ENCODE measurements around the gene FABP7. TPM values are rescaled to one million over a fixed set of nuclear protein-coding genes. Genes with fewer than 3 reads are reported as not detected.
A peak's percentile ranks its signal among the peaks of the same experiment; 100 is the strongest.

Gene FABP7
- total RNA-seq, 2 donors from 2014 or later = not detected

- H3K4me3 Mint-ChIP-seq = no peak overlapping the region
- no peak for ATAC-seq
- peaks cover 4% of the 10 kb centered on the region for H3K9me3 Mint-ChIP-seq
- no peaks in the 10 kb centered on the region for H3K36me3 Mint-ChIP-seq
- peaks cover 28 to 31% of the 10 kb centered on the region in 2 donors for H3K27me3 Mint-ChIP-seq
- H3K4me1 Mint-ChIP-seq (ENCODE audit: low read depth in 2 of 2) = no peaks in the 10 kb centered on the region
- DNase-seq (ENCODE audit: low spot score) = no peak
- H3K27ac Mint-ChIP-seq = no peak overlapping the region
These were observed 3.5 kb upstream of the FABP7 start for GRCh38 chr6:122775975-122776374.

- no peaks in the 10 kb centered on the region for H3K4me1 Mint-ChIP-seq (ENCODE audit: low read depth in 2 of 2)
- ATAC-seq (no peak), DNase-seq (ENCODE audit: low spot score) (no peak)
- peaks cover 4% of the 10 kb centered on the region for H3K9me3 Mint-ChIP-seq
- H3K4me3 Mint-ChIP-seq = no peak overlapping the region
- no peaks in the 10 kb centered on the region for H3K36me3 Mint-ChIP-seq
- peaks cover 31 to 33% of the 10 kb centered on the region in 2 donors for H3K27me3 Mint-ChIP-seq
- H3K27ac Mint-ChIP-seq = no peak overlapping the region
These were observed 1.2 kb upstream of the FABP7 start for GRCh38 chr6:122778302-122778701.

GRCh38 chr6:122778985-122779661, 393 bp upstream of the FABP7 start:
- Mint-ChIP-seq H3K27me3 (peaks cover 31 to 33% of the 10 kb centered on the region in 2 donors), H3K4me1 (ENCODE audit: low read depth in 2 of 2) (no peaks in the 10 kb centered on the region), H3K36me3 (no peaks in the 10 kb centered on the region), H3K27ac (no peak overlapping the region), H3K4me3 (no peak overlapping the region), H3K9me3 (peaks cover 4% of the 10 kb centered on the region)
- DNase-seq (ENCODE audit: low spot score) = no peak
- no peak for ATAC-seq

GRCh38 chr6:122780114-122780513, 598 bp downstream of the FABP7 start:
- Mint-ChIP-seq H3K4me3 (no peak overlapping the region), H3K9me3 (peaks cover 4% of the 10 kb centered on the region), H3K36me3 (no peaks in the 10 kb centered on the region), H3K27me3 (peaks cover 26 to 31% of the 10 kb centered on the region in 2 donors), H3K27ac (no peak overlapping the region), H3K4me1 (ENCODE audit: low read depth in 2 of 2) (no peaks in the 10 kb centered on the region)
- ATAC-seq = no peak
- DNase-seq (ENCODE audit: low spot score) = no peak

GRCh38 chr6:122781716-122782115, 2.2 kb downstream of the FABP7 start:
- DNase-seq (ENCODE audit: low spot score) (no peak), ATAC-seq (no peak)
- Mint-ChIP-seq H3K9me3 (no peaks in the 10 kb centered on the region), H3K27me3 (peaks cover 11 to 26% of the 10 kb centered on the region in 2 donors), H3K4me3 (no peak overlapping the region), H3K36me3 (no peaks in the 10 kb centered on the region), H3K4me1 (ENCODE audit: low read depth in 2 of 2) (no peaks in the 10 kb centered on the region), H3K27ac (no peak overlapping the region)

GRCh38 chr6:122783401-122783800, 3.9 kb downstream of the FABP7 start:
- no peak overlapping the region for H3K27ac Mint-ChIP-seq
- no peak overlapping the region for H3K4me3 Mint-ChIP-seq
- no peaks in the 10 kb centered on the region for H3K4me1 Mint-ChIP-seq (ENCODE audit: low read depth in 2 of 2)
- ATAC-seq (no peak), DNase-seq (ENCODE audit: low spot score) (no peak)
- H3K36me3 Mint-ChIP-seq = no peaks in the 10 kb centered on the region
- no peaks in the 10 kb centered on the region for H3K9me3 Mint-ChIP-seq
- peaks cover 11 to 31% of the 10 kb centered on the region in 2 donors for H3K27me3 Mint-ChIP-seq

- DNase-seq (ENCODE audit: low spot score) (no peak), ATAC-seq (no peak)
- no peak overlapping the region for H3K4me3 Mint-ChIP-seq
- H3K9me3 Mint-ChIP-seq = no peaks in the 10 kb centered on the region
- H3K36me3 Mint-ChIP-seq = peaks cover 4% of the 10 kb centered on the region
- H3K4me1 Mint-ChIP-seq (ENCODE audit: low read depth in 2 of 2) = peaks cover 7 to 12% of the 10 kb centered on the region in 2 donors
- H3K27me3 Mint-ChIP-seq = peaks cover 26 to 32% of the 10 kb centered on the region in 2 donors
- no peak overlapping the region for H3K27ac Mint-ChIP-seq
These were observed 6.4 kb downstream of the FABP7 start for GRCh38 chr6:122785891-122786290.

GRCh38 chr6:122787721-122788120, 8.2 kb downstream of the FABP7 start:
- Mint-ChIP-seq H3K4me1 (ENCODE audit: low read depth in 2 of 2) (peaks cover 10 to 15% of the 10 kb centered on the region in 2 donors), H3K4me3 (no peak overlapping the region)

GRCh38 chr6:122788208-122788607, 8.7 kb downstream of the FABP7 start:
- Mint-ChIP-seq H3K4me3 (no peak overlapping the region), H3K27me3 (peaks cover 29 to 33% of the 10 kb centered on the region in 2 donors), H3K27ac (no peak overlapping the region), H3K36me3 (peaks cover 4% of the 10 kb centered on the region), H3K4me1 (ENCODE audit: low read depth in 2 of 2) (peaks cover 10 to 15% of the 10 kb centered on the region in 2 donors), H3K9me3 (no peaks in the 10 kb centered on the region)
- DNase-seq (ENCODE audit: low spot score) (no peak), ATAC-seq (no peak)

More at GRCh38 chr6:122787721-122788120, 8.2 kb downstream of the FABP7 start:
- Mint-ChIP-seq H3K36me3 (peaks cover 4% of the 10 kb centered on the region), H3K27me3 (peaks cover 28 to 29% of the 10 kb centered on the region in 2 donors), H3K27ac (no peak overlapping the region), H3K9me3 (no peaks in the 10 kb centered on the region)
- DNase-seq (ENCODE audit: low spot score) (no peak), ATAC-seq (no peak)

- H3K4me3 Mint-ChIP-seq = peak overlapping the region; percentile 91
- DNase-seq (ENCODE audit: low spot score) (no peak), ATAC-seq (no peak)
- peaks cover 29 to 38% of the 10 kb centered on the region in 2 donors for H3K27me3 Mint-ChIP-seq
- H3K9me3 Mint-ChIP-seq = no peaks in the 10 kb centered on the region
- H3K36me3 Mint-ChIP-seq = peaks cover 4% of the 10 kb centered on the region
- H3K4me1 Mint-ChIP-seq (ENCODE audit: low read depth in 2 of 2) = peaks cover 10 to 15% of the 10 kb centered on the region in 2 donors
- peak overlapping the region in 1 of 2 donors; percentile 41 for H3K27ac Mint-ChIP-seq
These were observed 9.2 kb downstream of the FABP7 start for GRCh38 chr6:122788663-122789181.

GRCh38 chr6:122789182-122790027, 9.9 kb downstream of the FABP7 start, which contains the start of gene SMPDL3A:
Gene SMPDL3A, plus strand, starts transcription at chr6:122789258. Its CDS starts 89 bp downstream, at chr6:122789347.
- DNase-seq (ENCODE audit: low spot score) (peak; percentile 61), ATAC-seq (peak; percentile 81 to 84)
- peaks cover 10 to 15% of the 10 kb centered on the region in 2 donors for H3K4me1 Mint-ChIP-seq (ENCODE audit: low read depth in 2 of 2)
- H3K27ac Mint-ChIP-seq = peak within 1 kb of the TSS; percentile 41 to 69
- peaks cover 29 to 38% of the 10 kb centered on the region in 2 donors for H3K27me3 Mint-ChIP-seq
- H3K36me3 Mint-ChIP-seq = peaks cover 4% of the 10 kb centered on the region
- no peaks in the 10 kb centered on the region for H3K9me3 Mint-ChIP-seq
- H3K4me3 Mint-ChIP-seq = peak within 1 kb of the TSS; percentile 91

GRCh38 chr6:122790028-122790422, 10.5 kb downstream of the FABP7 start:
- Mint-ChIP-seq H3K27me3 (peaks cover 29 to 38% of the 10 kb centered on the region in 2 donors), H3K36me3 (peaks cover 4% of the 10 kb centered on the region), H3K4me3 (peak overlapping the region; percentile 91), H3K27ac (peak overlapping the region; percentile 40 to 69), H3K4me1 (ENCODE audit: low read depth in 2 of 2) (peaks cover 10 to 15% of the 10 kb centered on the region in 2 donors), H3K9me3 (no peaks in the 10 kb centered on the region)
- ATAC-seq (no peak), DNase-seq (ENCODE audit: low spot score) (no peak)

GRCh38 chr6:122790423-122791309, 11.2 kb downstream of the FABP7 start:
- peaks cover 10 to 15% of the 10 kb centered on the region in 2 donors for H3K4me1 Mint-ChIP-seq (ENCODE audit: low read depth in 2 of 2)
- peaks cover 29 to 38% of the 10 kb centered on the region in 2 donors for H3K27me3 Mint-ChIP-seq
- H3K36me3 Mint-ChIP-seq = peaks cover 4% of the 10 kb centered on the region
- H3K9me3 Mint-ChIP-seq = no peaks in the 10 kb centered on the region
- DNase-seq (ENCODE audit: low spot score) (no peak), ATAC-seq (no peak)
- peak overlapping the region; percentile 40 to 69 for H3K27ac Mint-ChIP-seq
- H3K4me3 Mint-ChIP-seq = peak overlapping the region; percentile 91

All from natural killer cell treated with Interleukin-12 subunit alpha and Interleukin-12 subunit beta and Interleukin-15 and Interleukin-18, amount 100 ng/mL, for 72 hours (primary cell).